UCSD-AML1 (cell line): ENCODE results near the gene LACTB.

Experiments
- DNase-seq: peaks from one replicate; lab custom pipeline; 2025; ENCODE audit not compliant: unreplicated experiment; lab: John Stamatoyannopoulos, UW

The LACTB gene

GRCh38 chr15:63121382-63122001, at the start of gene LACTB:
Gene LACTB, plus strand, starts transcription at chr15:63121861. Its CDS starts 11 bp downstream, at chr15:63121872.
- DNase-seq = peak; percentile 89

DNA sequence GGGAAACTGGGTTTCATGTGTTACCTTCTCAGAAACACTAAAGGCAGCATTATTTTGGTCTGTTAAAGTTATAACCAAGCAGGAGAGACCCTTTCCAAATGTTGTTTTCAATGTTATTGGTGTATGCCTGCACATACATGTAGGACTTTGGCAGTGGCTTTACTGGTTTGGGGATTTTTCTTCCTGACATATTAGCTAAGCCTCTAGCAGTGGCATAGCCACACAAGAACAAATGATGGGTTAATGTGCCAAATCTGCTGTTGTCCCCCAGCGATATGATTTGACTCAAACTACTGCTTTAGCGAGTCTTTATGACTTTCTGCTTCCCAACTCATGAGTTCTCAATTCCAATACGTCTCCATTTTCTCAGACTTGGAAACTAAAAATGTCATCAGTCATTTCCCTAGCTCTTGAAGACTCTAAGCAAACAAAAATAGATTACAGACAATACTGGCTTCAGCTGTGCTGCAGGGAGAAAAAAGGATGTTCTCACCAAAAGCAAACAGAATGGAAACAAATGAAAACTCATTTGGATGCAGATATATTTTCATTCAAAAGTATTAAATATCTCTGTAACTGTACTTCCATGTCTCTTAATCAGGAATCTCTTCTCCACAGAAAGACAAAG, 49.5 kb upstream of the LACTB start:
- DNase-seq = no peak

GRCh38 chr15:63072809-63073277, 48.8 kb upstream of the LACTB start:
- no peak for DNase-seq

- DNase-seq = no peak
Measured at GRCh38 chr15:63073497-63074172, 48.0 kb upstream of the LACTB start.

GRCh38 chr15:63075015-63075983, 46.4 kb upstream of the LACTB start:
- DNase-seq = no peak

- DNase-seq = peak; percentile 41
Measured at GRCh38 chr15:63075984-63076713, 45.5 kb upstream of the LACTB start.

GRCh38 chr15:63076714-63077046, 45.0 kb upstream of the LACTB start:
- DNase-seq = no peak

DNA sequence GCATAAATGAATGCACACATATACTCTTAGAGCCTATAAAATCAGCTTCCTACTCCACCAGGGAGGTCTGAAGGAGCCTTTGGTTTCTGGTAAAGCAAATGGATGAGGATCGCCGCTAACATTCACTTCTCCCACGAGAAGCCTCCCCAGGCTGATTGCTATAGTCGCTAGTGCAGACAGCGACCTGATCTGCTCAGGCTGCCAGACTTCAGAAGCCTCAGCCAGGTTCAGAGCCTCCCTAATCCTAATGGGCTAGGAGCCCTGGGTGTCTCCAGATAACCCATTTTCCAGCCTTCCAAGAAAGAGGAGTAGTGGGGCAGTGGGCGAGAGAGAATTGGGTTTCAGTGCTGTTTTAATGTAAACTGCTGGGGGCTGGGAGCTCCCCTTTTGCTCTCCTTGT, 43.7 kb upstream of the LACTB start:
- no peak for DNase-seq

DNA sequence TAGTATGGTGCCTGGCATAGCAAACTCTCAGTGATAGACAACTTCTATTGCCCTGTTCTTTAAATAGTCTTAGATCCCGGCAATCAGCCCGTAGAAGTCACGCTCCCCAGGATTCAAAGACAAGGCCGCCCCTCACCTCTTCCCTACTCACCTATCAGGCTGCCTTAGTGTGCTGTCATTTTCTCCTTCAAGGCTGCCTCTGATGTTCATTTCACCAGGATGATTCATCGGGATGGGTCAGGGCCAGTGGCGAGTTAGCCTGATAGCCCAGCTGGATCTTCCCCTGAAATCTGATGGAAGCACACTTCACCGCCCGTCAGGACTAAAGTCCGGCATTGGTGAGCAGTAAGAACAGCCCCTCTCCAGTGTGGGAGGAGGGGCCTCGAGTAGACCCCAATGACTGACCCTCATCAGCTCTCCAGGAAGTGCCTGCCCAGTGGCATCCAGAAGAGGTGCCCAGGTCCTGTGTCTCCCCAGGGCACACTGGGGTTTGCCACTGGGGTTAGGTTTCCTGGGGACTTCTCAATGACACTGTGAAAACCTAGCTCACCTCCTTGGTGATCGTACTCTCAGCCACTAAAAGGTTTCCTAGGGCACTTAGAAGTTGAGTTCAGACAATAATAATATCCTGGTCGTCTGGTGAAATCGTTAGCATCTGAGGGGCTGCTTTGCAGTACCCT, 41.6 kb upstream of the LACTB start:
- DNase-seq = no peak

DNA sequence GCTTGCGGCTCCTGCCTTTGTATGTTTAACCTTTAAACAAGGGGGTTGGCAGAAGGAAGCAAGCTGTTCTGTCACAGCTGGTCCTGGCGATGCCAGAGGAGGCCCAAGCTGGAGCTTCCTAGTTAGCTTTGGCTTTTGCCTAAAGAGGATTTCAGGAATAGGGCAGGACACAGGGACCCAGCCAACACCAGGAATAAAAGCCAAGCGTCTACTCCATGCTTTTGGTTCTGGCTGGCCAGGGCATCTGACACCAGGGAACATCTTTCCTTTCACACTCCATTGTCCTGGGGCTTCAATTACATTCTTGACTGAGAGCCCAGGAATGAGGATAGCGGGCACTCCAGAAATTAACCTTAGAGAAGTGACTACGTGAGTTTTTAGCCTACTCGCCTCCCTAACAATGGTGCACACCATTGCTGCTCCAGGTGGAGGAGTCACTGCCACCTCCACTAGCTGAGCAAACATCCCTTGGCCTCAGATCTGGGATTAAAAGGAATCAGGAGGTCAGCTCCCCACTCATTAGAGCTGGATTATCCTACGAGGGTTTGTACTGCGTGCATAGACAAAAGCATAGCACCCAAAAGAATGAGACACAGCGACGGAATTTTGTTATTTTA, 40.9 kb upstream of the LACTB start:
- DNase-seq = no peak

- no peak for DNase-seq
Measured at GRCh38 chr15:63082366-63082765, 39.3 kb upstream of the LACTB start.

DNA sequence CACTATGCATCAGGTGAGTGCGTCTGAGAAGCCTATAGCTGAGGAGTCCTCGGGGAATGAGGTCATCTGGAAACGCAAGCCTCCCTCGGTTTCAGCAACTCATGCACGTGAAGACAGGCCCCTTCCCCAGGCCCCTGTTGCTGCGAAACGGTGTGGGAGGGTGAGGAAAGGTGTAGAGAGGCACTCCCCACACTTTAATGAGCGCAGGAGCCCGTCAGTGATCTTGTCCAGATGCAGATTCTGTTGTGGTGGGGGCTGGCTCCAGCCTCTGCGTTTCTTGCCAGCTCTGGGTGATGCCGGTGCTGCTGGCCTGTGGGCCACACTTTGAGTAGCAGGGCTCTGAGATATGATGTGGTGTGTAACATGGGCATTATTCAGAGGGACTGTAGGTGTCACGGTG, 38.6 kb upstream of the LACTB start:
- no peak for DNase-seq

DNA sequence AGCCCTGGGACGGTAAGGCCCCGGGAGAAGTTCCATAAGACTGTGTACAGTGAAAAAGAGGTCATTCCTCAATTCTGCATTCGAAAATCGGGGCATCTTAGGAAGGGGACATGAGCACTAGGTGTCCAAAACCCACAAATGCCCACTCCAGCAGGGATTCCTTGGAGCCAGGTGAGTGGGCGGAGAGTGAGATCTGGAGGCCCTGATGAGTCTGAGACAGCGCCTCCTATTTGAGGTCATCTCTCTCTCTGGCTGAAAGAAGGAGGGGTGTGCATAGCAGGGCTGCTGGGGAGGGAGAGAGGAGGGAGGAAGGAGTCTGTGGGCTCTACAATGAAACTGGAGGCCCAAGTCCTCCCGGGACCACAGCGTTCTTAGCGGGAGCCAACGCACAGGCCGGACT, 38.1 kb upstream of the LACTB start:
- no peak for DNase-seq

GRCh38 chr15:63084806-63085205, 36.9 kb upstream of the LACTB start:
- DNase-seq = no peak

- DNase-seq = no peak
Measured at GRCh38 chr15:63085289-63085688, 36.4 kb upstream of the LACTB start.

- no peak for DNase-seq
Measured at GRCh38 chr15:63086271-63086670, 35.4 kb upstream of the LACTB start.

- no peak for DNase-seq
Measured at GRCh38 chr15:63086947-63087346, 34.7 kb upstream of the LACTB start.

- DNase-seq = no peak
Measured at GRCh38 chr15:63088533-63089245, 33.0 kb upstream of the LACTB start.
